Stimulated activated CD4-positive, alpha-beta T cell treated with anti-CD3 and anti-CD28 coated beads, Interleukin-4, amount 100 ng/mL, for 1 hour (primary cell): Measurements from ENCODE around the gene RNF208.

Experiments
- DNase-seq: peaks from one replicate; pipeline ENCODE4 v3.0.0-alpha.2; 2020

Gene RNF208

DNA sequence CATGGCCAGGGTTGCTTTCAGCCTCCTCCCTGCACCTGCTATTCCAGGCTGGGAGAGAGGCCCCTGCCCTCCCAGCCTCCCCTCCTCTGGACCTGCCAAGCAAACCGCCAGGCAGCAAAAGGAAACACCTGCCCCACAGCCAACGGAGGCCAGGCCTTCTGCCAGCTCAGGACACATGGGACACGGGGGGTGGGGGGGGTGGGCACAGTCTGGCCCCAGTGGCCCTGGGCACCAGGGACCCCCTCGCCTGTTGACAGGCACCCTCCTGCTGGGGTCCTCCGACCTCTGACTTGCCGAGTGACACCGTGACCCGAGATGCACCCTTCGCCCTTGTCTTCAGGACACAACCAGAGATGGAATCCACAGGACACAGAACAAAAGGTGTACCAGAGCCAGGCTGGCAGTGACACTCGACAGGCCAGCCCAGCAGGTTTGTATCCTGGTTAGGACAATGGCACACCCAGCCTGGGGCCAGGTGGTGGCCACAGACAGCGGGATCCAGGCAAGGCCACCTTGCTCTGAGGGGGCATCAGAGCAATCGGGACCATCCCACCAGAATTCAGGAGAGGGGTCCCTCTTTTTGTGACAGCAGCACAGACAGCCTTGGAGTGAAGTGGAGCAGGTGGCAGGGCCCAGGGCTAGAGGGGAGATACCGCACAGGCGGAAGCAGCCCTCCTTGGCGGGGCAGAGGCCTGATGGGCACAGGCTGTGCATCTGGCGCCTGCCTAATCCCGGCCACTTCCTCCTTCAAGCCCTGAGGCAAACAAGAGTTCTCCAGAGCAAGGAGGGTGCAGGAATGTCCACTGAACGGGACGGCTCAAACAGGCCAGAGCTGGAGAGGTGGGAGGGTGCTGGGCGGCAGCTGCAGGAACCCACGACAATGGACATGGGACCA, 48.9 kb downstream of the RNF208 start:
- no peak for DNase-seq

DNA sequence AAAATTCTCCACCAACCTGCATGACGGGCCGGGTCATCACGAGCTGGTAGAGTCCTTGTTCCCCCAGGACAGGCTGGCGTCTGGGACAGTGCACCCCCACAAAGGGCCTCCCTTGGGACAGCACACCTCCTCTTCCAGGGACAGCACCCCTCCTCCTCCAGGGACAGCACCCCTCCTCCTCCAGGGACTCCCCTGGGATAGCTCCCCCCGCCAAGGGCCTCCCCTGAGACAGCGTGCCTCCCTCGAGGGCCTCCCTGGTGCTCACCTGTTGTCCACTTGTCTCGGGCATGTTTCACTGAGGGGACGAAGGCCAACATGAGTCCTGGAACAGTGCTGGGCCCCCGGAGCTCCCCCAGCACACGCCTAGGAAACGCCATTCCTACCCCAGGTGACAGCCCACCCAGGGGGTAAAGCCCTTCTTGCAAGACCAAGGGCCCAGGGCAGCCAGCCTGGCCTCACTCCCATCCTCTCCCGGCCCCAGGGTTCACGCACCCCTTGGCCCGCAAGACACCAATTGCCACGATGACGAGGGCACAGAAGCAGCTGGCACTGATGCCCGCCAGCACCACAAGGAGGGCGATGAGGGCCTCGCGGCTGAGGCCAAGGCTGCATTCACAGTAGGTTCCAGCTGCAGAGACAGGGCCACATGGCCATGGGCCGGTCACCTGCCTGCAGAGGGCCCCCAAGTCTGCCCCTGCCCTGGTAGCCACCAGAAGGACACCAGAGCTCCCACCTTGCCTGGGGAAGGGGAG, 50.7 kb downstream of the RNF208 start:
- no peak for DNase-seq

DNA sequence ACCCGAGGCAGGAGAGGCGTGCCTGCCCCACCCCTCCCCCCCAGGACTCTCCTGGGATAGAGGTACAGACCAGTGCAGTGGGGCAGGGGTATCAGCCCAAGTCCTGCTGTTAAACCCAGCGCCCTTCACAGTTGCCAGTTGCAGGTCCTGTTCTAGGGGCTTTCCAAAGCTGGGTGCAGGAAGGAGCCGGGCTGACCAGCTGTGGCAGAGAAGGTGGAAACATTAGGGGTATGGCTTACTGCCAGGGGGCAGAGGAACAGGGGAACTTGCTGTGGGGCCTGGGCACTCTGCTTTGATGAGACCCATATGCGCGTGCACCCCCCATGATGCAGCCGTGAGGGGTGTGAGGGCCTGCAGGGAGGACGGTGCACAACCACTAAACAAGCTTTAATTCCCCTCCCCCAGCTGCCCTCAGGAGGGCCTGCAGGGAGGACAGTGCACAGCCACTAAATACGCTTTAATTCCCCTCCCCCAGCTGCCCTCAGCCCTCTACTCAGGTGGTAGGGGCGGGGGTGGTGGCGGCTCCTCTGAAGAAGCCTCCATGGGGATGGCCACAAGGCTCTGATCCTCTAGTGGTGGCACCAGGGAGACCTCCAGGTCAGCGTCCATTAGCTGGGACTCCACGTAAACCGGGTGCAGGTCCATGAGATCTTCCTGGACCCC, 51.4 kb downstream of the RNF208 start:
- no peak for DNase-seq
